Glutamatergic neuron (in vitro differentiated cells): Measurements from ENCODE around the gene PEAK1. TPM values are rescaled to one million over a fixed set of nuclear protein-coding genes. Genes with fewer than 3 reads are reported as not detected.
A peak's percentile ranks its signal among the peaks of the same experiment; 100 is the strongest.

ENCODE experiments used
- DNase-seq: peaks from one replicate; pipeline ENCODE4 v3.0.0; 2022
- H3K27ac Mint-ChIP-seq: one replicate; pipeline ENCODE4 v1.8.0; 2020; ENCODE audit warnings: mild to moderate bottlenecking, mixed read lengths, inconsistent platforms; ENCODE audit not compliant: unreplicated experiment
- H3K27me3 Mint-ChIP-seq: one replicate; pipeline ENCODE4 v1.8.0; 2020; ENCODE audit warnings: mild to moderate bottlenecking, moderate library complexity, mixed read lengths, inconsistent platforms; ENCODE audit not compliant: unreplicated experiment
- H3K36me3 Mint-ChIP-seq: one replicate; pipeline ENCODE4 v1.8.0; 2020; ENCODE audit warnings: mild to moderate bottlenecking, mixed read lengths, inconsistent platforms; ENCODE audit not compliant: unreplicated experiment
- H3K4me1 Mint-ChIP-seq: one replicate; pipeline ENCODE4 v1.8.0; 2020; ENCODE audit warnings: mild to moderate bottlenecking, low read depth, mixed read lengths, inconsistent platforms; ENCODE audit not compliant: unreplicated experiment
- H3K4me3 Mint-ChIP-seq: one replicate; pipeline ENCODE4 v1.8.0; 2020; ENCODE audit warnings: mild to moderate bottlenecking, mixed read lengths, inconsistent platforms; ENCODE audit not compliant: unreplicated experiment
- H3K9me3 Mint-ChIP-seq: one replicate; pipeline ENCODE4 v1.8.0; 2020; ENCODE audit warnings: mild to moderate bottlenecking, moderate library complexity, mixed read lengths, inconsistent platforms; ENCODE audit not compliant: unreplicated experiment
- CTCF ChIP-seq: fragments of 200-600 bp; sonication (generic); IDR thresholded peaks from one replicate; pipeline ENCODE4 v1.5.0; 2021; ENCODE audit not compliant: partially characterized antibody, unreplicated experiment
- total RNA-seq: library from RNA; stranded (reverse); fragmentation: NEBNext Ultra II Directional; extraction: Animal tissue kit (Norgen Biotek cat#: 25700); gene quantifications from one replicate; pipeline ENCODE4 v1.2.1, GENCODE V29; 2021; ENCODE audit not compliant: unreplicated experiment

Gene PEAK1
- total RNA-seq, 1 donor from 2014 or later, result 110 TPM

GRCh38 chr15:77358545-77359240, 61.2 kb downstream of the PEAK1 start:
- peaks cover 2% of the 10 kb centered on the region for H3K9me3 Mint-ChIP-seq
- no peak overlapping the region for H3K27ac Mint-ChIP-seq
- peaks cover 6% of the 10 kb centered on the region for H3K36me3 Mint-ChIP-seq
- peaks cover 5% of the 10 kb centered on the region for H3K4me1 Mint-ChIP-seq
- no peak for DNase-seq
- H3K4me3 Mint-ChIP-seq, result no peak overlapping the region
- peaks cover 1% of the 10 kb centered on the region for H3K27me3 Mint-ChIP-seq
- no peak for TF ChIP-seq CTCF

GRCh38 chr15:77356305-77356704, 63.6 kb downstream of the PEAK1 start:
- H3K9me3 Mint-ChIP-seq, result peaks cover 2% of the 10 kb centered on the region
- no peak for DNase-seq
- no peak overlapping the region for H3K27ac Mint-ChIP-seq
- H3K36me3 Mint-ChIP-seq, result no peaks in the 10 kb centered on the region
- no peak for TF ChIP-seq CTCF
- H3K4me1 Mint-ChIP-seq, result peaks cover 12% of the 10 kb centered on the region
- peaks cover 3% of the 10 kb centered on the region for H3K27me3 Mint-ChIP-seq
- H3K4me3 Mint-ChIP-seq, result no peak overlapping the region

- H3K36me3 Mint-ChIP-seq, result no peaks in the 10 kb centered on the region
Measured at GRCh38 chr15:77355321-77355720, 64.6 kb downstream of the PEAK1 start.

GRCh38 chr15:77354063-77354462, 65.8 kb downstream of the PEAK1 start:
- peaks cover 2% of the 10 kb centered on the region for H3K9me3 Mint-ChIP-seq
- peaks cover 3% of the 10 kb centered on the region for H3K27me3 Mint-ChIP-seq
- H3K27ac Mint-ChIP-seq, result peak overlapping the region; percentile 4
- H3K4me3 Mint-ChIP-seq, result peak overlapping the region; percentile 3
- no peak for DNase-seq
- no peak for TF ChIP-seq CTCF
- H3K4me1 Mint-ChIP-seq, result peaks cover 20% of the 10 kb centered on the region
- no peaks in the 10 kb centered on the region for H3K36me3 Mint-ChIP-seq

More at GRCh38 chr15:77355321-77355720, 64.6 kb downstream of the PEAK1 start:
- no peak for DNase-seq
- TF ChIP-seq CTCF, result no peak
- Mint-ChIP-seq H3K9me3 (peaks cover 2% of the 10 kb centered on the region), H3K27ac (no peak overlapping the region), H3K27me3 (peaks cover 3% of the 10 kb centered on the region), H3K4me1 (peaks cover 15% of the 10 kb centered on the region), H3K4me3 (no peak overlapping the region)

- H3K27ac Mint-ChIP-seq, result no peak overlapping the region
- H3K27me3 Mint-ChIP-seq, result peaks cover 3% of the 10 kb centered on the region
- peaks cover 2% of the 10 kb centered on the region for H3K9me3 Mint-ChIP-seq
- H3K4me1 Mint-ChIP-seq, result peaks cover 20% of the 10 kb centered on the region
- TF ChIP-seq CTCF, result no peak
- no peak overlapping the region for H3K4me3 Mint-ChIP-seq
- no peaks in the 10 kb centered on the region for H3K36me3 Mint-ChIP-seq
- DNase-seq, result no peak
Measured at GRCh38 chr15:77352887-77353286, 67.0 kb downstream of the PEAK1 start.
